Measurements from ENCODE around the gene CDH4. TPM values are rescaled to one million over a fixed set of nuclear protein-coding genes. Genes with fewer than 3 reads are reported as not detected.

Gene CDH4
- total RNA-seq, 1 experiment from 2014 or later: 25.0 TPM

- ChIA-PET CTCF (interaction anchor here (0.6 kb wide), 2 partner anchors 24 to 108 kb away, joined by 4 read pairs; no protein-coding TSS in a partner anchor), POLR2A (interaction anchor here (1.1 kb wide), 1 partner anchor 13 kb away, joined by 3 read pairs; no protein-coding TSS in a partner anchor)
- no peak for TF ChIP-seq CTCF (IDR thresholded peaks at IDR 0.05; ENCODE audit: unreplicated experiment)
- no TSS peak for BruUV-seq (replicated peaks)
- DNase-seq (ENCODE audit: unreplicated experiment): no peak
- Mint-ChIP-seq H3K27me3 (ENCODE audit: insufficient read depth, unreplicated experiment) (no peaks in the 10 kb centered on the region), H3K9me3 (ENCODE audit: unreplicated experiment) (peaks cover 11% of the 10 kb centered on the region), H3K4me3 (ENCODE audit: unreplicated experiment) (no peak overlapping the region), H3K4me1 (ENCODE audit: insufficient read depth, unreplicated experiment) (no peaks in the 10 kb centered on the region), H3K36me3 (ENCODE audit: insufficient read depth, unreplicated experiment) (no peaks in the 10 kb centered on the region), H3K27ac (ENCODE audit: low read depth, unreplicated experiment) (no peak overlapping the region)
- intact Hi-C loops (cut with micrococcal nuclease): no loop called here
Measured at GRCh38 chr20:61516346-61517208, 264.5 kb downstream of the CDH4 start.

GRCh38 chr20:61517419-61517818 lies 265.4 kb downstream of the CDH4 start:
- H3K27ac Mint-ChIP-seq (ENCODE audit: low read depth, unreplicated experiment): no peak overlapping the region
- intact Hi-C loops (cut with micrococcal nuclease): no loop called here
- no peaks in the 10 kb centered on the region for H3K27me3 Mint-ChIP-seq (ENCODE audit: insufficient read depth, unreplicated experiment)
- no peaks in the 10 kb centered on the region for H3K4me1 Mint-ChIP-seq (ENCODE audit: insufficient read depth, unreplicated experiment)
- H3K36me3 Mint-ChIP-seq (ENCODE audit: insufficient read depth, unreplicated experiment): no peaks in the 10 kb centered on the region
- POLR2A ChIA-PET: interaction anchor here (0.8 kb wide), 1 partner anchor 154 kb away, joined by 3 read pairs; no protein-coding TSS in a partner anchor
- no peak for TF ChIP-seq CTCF (IDR thresholded peaks at IDR 0.05; ENCODE audit: unreplicated experiment)
- BruUV-seq (replicated peaks): no TSS peak
- peaks cover 11% of the 10 kb centered on the region for H3K9me3 Mint-ChIP-seq (ENCODE audit: unreplicated experiment)
- DNase-seq (ENCODE audit: unreplicated experiment): no peak
- CTCF ChIA-PET: interaction anchor here (0.6 kb wide), 1 partner anchor 25 kb away, joined by 4 read pairs; no protein-coding TSS in a partner anchor
- H3K4me3 Mint-ChIP-seq (ENCODE audit: unreplicated experiment): no peak overlapping the region

- BruUV-seq (replicated peaks): no TSS peak
- Mint-ChIP-seq H3K4me3 (ENCODE audit: unreplicated experiment) (no peak overlapping the region), H3K4me1 (ENCODE audit: insufficient read depth, unreplicated experiment) (no peaks in the 10 kb centered on the region), H3K36me3 (ENCODE audit: insufficient read depth, unreplicated experiment) (no peaks in the 10 kb centered on the region), H3K27me3 (ENCODE audit: insufficient read depth, unreplicated experiment) (no peaks in the 10 kb centered on the region), H3K27ac (ENCODE audit: low read depth, unreplicated experiment) (no peak overlapping the region), H3K9me3 (ENCODE audit: unreplicated experiment) (peaks cover 11% of the 10 kb centered on the region)
- no peak for DNase-seq (ENCODE audit: unreplicated experiment)
- intact Hi-C loops (cut with micrococcal nuclease): no loop called here
- POLR2A ChIA-PET: no interaction called here
- no peak for TF ChIP-seq CTCF (IDR thresholded peaks at IDR 0.05; ENCODE audit: unreplicated experiment)
- CTCF ChIA-PET: no interaction called here
Measured at GRCh38 chr20:61518424-61518951, 266.4 kb downstream of the CDH4 start.

- Mint-ChIP-seq H3K4me1 (ENCODE audit: insufficient read depth, unreplicated experiment) (no peaks in the 10 kb centered on the region), H3K4me3 (ENCODE audit: unreplicated experiment) (no peak overlapping the region), H3K27me3 (ENCODE audit: insufficient read depth, unreplicated experiment) (no peaks in the 10 kb centered on the region), H3K9me3 (ENCODE audit: unreplicated experiment) (peaks cover 11% of the 10 kb centered on the region), H3K27ac (ENCODE audit: low read depth, unreplicated experiment) (no peak overlapping the region), H3K36me3 (ENCODE audit: insufficient read depth, unreplicated experiment) (no peaks in the 10 kb centered on the region)
- DNase-seq (ENCODE audit: unreplicated experiment): no peak
- TF ChIP-seq CTCF (IDR thresholded peaks at IDR 0.05; ENCODE audit: unreplicated experiment): no peak
- POLR2A ChIA-PET: no interaction called here
- BruUV-seq (replicated peaks): no TSS peak
- CTCF ChIA-PET: interaction anchor here (0.7 kb wide), 1 partner anchor 14 kb away, joined by 3 read pairs; no protein-coding TSS in a partner anchor
- intact Hi-C loops (cut with micrococcal nuclease): no loop called here
Measured at GRCh38 chr20:61519488-61519887, 267.4 kb downstream of the CDH4 start.

Measured in MCF 10A (cell line).